ENCODE data around the gene WDTC1. TPM values are rescaled to one million over a fixed set of nuclear protein-coding genes. Genes with fewer than 3 reads are reported as not detected.

WDTC1 gene
- total RNA-seq, 1 experiment from 2014 or later, result 24.6 TPM

GRCh38 chr1:27322569-27323240 lies 88.3 kb downstream of the WDTC1 start:
- Histone ChIP-seq H3K36me3 (ENCODE audit: control insufficient read depth, insufficient read depth, low read length) (peaks cover 10% of the 10 kb centered on the region; the same call in 1 of the 2 replicates), H3K27ac (ENCODE audit: low read length) (peak overlapping the region; percentile 98), H3K4me3 (ENCODE audit: low read depth in 2 of 2, low read length in 2 of 2) (peak overlapping the region; percentile 100), H3K4me1 (ENCODE audit: control insufficient read depth, insufficient read depth, low read length) (peaks cover 11% of the 10 kb centered on the region; the same call in 1 of the 2 replicates), H3K27me3 (ENCODE audit: control insufficient read depth, insufficient read depth, low read length) (no peaks in the 10 kb centered on the region), H3K9me3 (ENCODE audit: control insufficient read depth, insufficient read depth, low read depth, low read length) (no peaks in the 10 kb centered on the region)
- ATAC-seq (no peak), DNase-seq (ENCODE audit: low read depth, low spot score) (no peak)
- TF ChIP-seq, protein P1, sequence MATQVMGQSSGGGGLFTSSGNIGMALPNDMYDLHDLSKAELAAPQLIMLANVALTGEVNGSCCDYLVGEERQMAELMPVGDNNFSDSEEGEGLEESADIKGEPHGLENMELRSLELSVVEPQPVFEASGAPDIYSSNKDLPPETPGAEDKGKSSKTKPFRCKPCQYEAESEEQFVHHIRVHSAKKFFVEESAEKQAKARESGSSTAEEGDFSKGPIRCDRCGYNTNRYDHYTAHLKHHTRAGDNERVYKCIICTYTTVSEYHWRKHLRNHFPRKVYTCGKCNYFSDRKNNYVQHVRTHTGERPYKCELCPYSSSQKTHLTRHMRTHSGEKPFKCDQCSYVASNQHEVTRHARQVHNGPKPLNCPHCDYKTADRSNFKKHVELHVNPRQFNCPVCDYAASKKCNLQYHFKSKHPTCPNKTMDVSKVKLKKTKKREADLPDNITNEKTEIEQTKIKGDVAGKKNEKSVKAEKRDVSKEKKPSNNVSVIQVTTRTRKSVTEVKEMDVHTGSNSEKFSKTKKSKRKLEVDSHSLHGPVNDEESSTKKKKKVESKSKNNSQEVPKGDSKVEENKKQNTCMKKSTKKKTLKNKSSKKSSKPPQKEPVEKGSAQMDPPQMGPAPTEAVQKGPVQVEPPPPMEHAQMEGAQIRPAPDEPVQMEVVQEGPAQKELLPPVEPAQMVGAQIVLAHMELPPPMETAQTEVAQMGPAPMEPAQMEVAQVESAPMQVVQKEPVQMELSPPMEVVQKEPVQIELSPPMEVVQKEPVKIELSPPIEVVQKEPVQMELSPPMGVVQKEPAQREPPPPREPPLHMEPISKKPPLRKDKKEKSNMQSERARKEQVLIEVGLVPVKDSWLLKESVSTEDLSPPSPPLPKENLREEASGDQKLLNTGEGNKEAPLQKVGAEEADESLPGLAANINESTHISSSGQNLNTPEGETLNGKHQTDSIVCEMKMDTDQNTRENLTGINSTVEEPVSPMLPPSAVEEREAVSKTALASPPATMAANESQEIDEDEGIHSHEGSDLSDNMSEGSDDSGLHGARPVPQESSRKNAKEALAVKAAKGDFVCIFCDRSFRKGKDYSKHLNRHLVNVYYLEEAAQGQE (IDR thresholded peaks at IDR 0.05; ENCODE audit: insufficient read depth in 1 of 2, low read depth in 2 of 2, low read length in 1 of 2), result no peak
- no peak for TF ChIP-seq TCF7L2 (IDR thresholded peaks at IDR 0.05; ENCODE audit: low read depth, low read length)
- no peak for TF ChIP-seq POLR2AphosphoS5 (IDR thresholded peaks at IDR 0.05; ENCODE audit: low read depth, low read length)
- no peak for TF ChIP-seq SIN3A (IDR thresholded peaks at IDR 0.05; ENCODE audit: borderline replicate concordance, insufficient read depth, low read depth, low read length)
- no peak for TF ChIP-seq CTCF (IDR thresholded peaks at IDR 0.05)
- intact Hi-C loops (cut with micrococcal nuclease; ENCODE audit: unreplicated experiment), result no loop called here
- POLR2A ChIA-PET, result interaction anchor here (1.0 kb wide), 1 partner anchor 10 kb away, joined by 3 read pairs; no protein-coding TSS in a partner anchor
- CTCF ChIA-PET, result interaction anchor here (0.5 to 0.7 kb wide), 3 partner anchors 10 to 1408 kb away, joined by 3 to 8 read pairs (median 7); no protein-coding TSS in a partner anchor
- in situ Hi-C loops (cut with HindIII; ENCODE audit: low pct_unique_long_range_greater_than_20kb, low sequenced_read_pairs), result no loop called here
- BruUV-seq (replicated peaks), result no TSS peak

GRCh38 chr1:27325286-27325685 lies 90.9 kb downstream of the WDTC1 start:
- Histone ChIP-seq H3K27ac (ENCODE audit: low read length) (no peak overlapping the region), H3K4me3 (ENCODE audit: low read depth in 2 of 2, low read length in 2 of 2) (no peak overlapping the region), H3K9me3 (ENCODE audit: control insufficient read depth, insufficient read depth, low read depth, low read length) (no peaks in the 10 kb centered on the region), H3K27me3 (ENCODE audit: control insufficient read depth, insufficient read depth, low read length) (no peaks in the 10 kb centered on the region), H3K4me1 (ENCODE audit: control insufficient read depth, insufficient read depth, low read length) (peaks cover 11% of the 10 kb centered on the region; the same call in 1 of the 2 replicates), H3K36me3 (ENCODE audit: control insufficient read depth, insufficient read depth, low read length) (peaks cover 10% of the 10 kb centered on the region; the same call in 1 of the 2 replicates)
- no TSS peak for BruUV-seq (replicated peaks)
- intact Hi-C loops (cut with micrococcal nuclease; ENCODE audit: unreplicated experiment) (no loop called here), in situ Hi-C loops (cut with HindIII; ENCODE audit: low pct_unique_long_range_greater_than_20kb, low sequenced_read_pairs) (no loop called here)
- ATAC-seq (no peak), DNase-seq (ENCODE audit: low read depth, low spot score) (no peak)
- ChIA-PET POLR2A (no interaction called here), CTCF (no interaction called here)
- TF ChIP-seq CTCF (IDR thresholded peaks at IDR 0.05) (no peak), POLR2AphosphoS5 (IDR thresholded peaks at IDR 0.05; ENCODE audit: low read depth, low read length) (no peak)
